ENCODE measurements around the gene ARX.

ARX gene

DNA sequence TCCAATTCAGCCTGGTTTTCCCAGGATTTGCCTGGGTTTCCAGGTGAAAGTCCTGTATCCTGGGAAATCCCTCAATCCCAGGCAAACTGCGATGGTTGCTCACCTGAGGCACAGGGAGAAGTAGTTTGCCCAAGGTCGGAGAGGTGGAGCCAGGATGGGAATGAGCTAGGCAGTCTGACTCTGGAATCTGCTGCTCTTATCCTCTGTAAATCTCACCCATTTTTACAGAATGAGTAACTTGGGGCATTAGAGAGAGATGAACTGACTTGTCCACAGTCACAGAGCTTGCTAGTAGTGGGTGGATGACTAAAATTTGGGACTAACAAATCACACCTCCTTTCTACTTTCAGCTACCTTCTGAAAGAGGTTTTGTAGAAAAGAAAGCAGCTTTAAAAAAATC lies 9.8 kb upstream of the ARX start:
- Histone ChIP-seq H3K9ac (ENCODE audit: low read length) (no peak overlapping the region), H3K4me3 (ENCODE audit: low read depth, low read length, poor library complexity, severe bottlenecking) (no peak overlapping the region), H3K9me2 (ENCODE audit: low read depth, low read length) (no peaks in the 10 kb centered on the region), H4K20me1 (ENCODE audit: insufficient read depth, low read length) (no peaks in the 10 kb centered on the region), H3K9me3 (ENCODE audit: low read length) (no peaks in the 10 kb centered on the region), H3F3A (ENCODE audit: insufficient read depth, low read length) (no peaks in the 10 kb centered on the region), H3K4me2 (ENCODE audit: low read length) (no peak overlapping the region), H3K79me2 (ENCODE audit: insufficient read depth, low read length) (no peaks in the 10 kb centered on the region), H3K27me3 (ENCODE audit: insufficient read depth, low read length) (no peaks in the 10 kb centered on the region), H3K4me1 (ENCODE audit: insufficient read depth, low read length, severe bottlenecking) (peaks cover 4% of the 10 kb centered on the region), H3K27ac (ENCODE audit: low read depth, low read length, poor library complexity, severe bottlenecking) (no peak overlapping the region), H3K36me3 (ENCODE audit: insufficient read depth, low read length) (no peaks in the 10 kb centered on the region), H2AFZ (ENCODE audit: low read length) (no peak overlapping the region)
- TF ChIP-seq EZH2 (IDR thresholded peaks at IDR 0.05; ENCODE audit: borderline replicate concordance, low read length) (no peak), CTCF (IDR thresholded peaks at IDR 0.05; ENCODE audit: low read length) (no peak)

DNA sequence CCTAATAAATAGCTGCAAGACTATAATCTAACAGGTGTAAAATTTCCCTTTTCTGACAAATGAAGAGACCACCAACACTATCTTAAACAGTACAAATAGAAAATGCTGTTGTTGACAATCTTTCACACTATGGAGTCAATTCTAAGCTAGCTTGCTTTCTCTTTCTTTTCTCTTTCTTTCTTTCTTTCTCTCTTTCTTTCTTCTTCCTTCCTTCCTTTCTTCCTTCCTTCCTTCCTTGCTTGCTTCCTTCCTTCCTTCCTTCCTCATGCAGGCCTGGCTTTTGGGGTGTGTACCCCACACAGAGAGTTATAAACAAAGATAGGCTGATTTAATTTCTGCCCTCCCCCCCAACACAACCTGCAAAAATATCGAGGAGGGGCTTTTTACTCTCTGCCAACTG lies 8.1 kb upstream of the ARX start:
- TF ChIP-seq EZH2 (IDR thresholded peaks at IDR 0.05; ENCODE audit: borderline replicate concordance, low read length) (no peak), CTCF (IDR thresholded peaks at IDR 0.05; ENCODE audit: low read length) (no peak)
- Histone ChIP-seq H3K27me3 (ENCODE audit: insufficient read depth, low read length) (no peaks in the 10 kb centered on the region), H3K9me3 (ENCODE audit: low read length) (no peaks in the 10 kb centered on the region), H3K36me3 (ENCODE audit: insufficient read depth, low read length) (no peaks in the 10 kb centered on the region), H3K9ac (ENCODE audit: low read length) (no peak overlapping the region), H3F3A (ENCODE audit: insufficient read depth, low read length) (no peaks in the 10 kb centered on the region), H3K4me2 (ENCODE audit: low read length) (no peak overlapping the region), H3K4me3 (ENCODE audit: low read depth, low read length, poor library complexity, severe bottlenecking) (no peak overlapping the region), H3K4me1 (ENCODE audit: insufficient read depth, low read length, severe bottlenecking) (peaks cover 10% of the 10 kb centered on the region), H2AFZ (ENCODE audit: low read length) (no peak overlapping the region), H3K27ac (ENCODE audit: low read depth, low read length, poor library complexity, severe bottlenecking) (no peak overlapping the region), H3K9me2 (ENCODE audit: low read depth, low read length) (no peaks in the 10 kb centered on the region), H4K20me1 (ENCODE audit: insufficient read depth, low read length) (no peaks in the 10 kb centered on the region), H3K79me2 (ENCODE audit: insufficient read depth, low read length) (no peaks in the 10 kb centered on the region)

DNA sequence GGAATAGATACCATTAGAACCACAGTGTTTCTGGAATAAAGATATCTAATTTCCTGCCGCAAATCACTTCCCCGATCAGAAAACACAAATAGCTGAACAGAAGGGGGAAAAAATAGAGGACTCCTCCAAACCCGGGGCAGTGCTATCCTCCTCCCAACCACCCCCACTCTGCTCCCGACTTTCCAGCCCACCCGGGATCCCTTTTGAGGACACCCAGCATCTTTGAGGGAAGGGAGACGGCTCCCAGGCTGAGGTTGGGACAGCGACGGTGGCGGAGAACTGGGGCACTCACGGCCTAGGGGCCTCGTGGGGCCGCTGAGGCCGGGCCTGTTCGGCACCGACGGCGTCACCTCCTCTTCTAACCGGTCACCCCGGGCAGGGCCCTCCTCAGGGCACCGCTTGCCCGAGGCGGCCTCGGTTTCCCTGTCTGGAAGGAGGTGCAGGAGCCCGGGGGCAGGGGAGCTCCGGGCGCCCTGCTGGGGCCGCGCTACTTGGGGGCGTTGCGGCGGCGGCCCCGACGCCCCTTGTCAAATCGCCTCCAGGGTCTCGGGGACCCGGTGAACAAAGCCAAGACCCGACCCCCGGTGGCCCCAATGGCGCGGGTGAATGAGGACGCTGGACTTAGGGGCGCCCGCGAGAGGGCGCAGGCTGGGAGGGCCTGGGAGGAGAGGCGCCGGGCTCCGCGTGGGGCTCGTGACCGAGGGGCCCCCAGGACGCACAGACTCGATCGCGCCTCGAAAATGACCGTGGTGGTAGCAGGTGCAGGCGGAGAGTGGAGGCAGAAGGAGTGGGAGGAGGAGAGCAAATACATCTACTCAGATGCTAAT lies 6.9 kb upstream of the ARX start:
- TF ChIP-seq CTCF (IDR thresholded peaks at IDR 0.05; ENCODE audit: low read length) (no peak), EZH2 (IDR thresholded peaks at IDR 0.05; ENCODE audit: borderline replicate concordance, low read length) (no peak)
- H3K9ac ChIP-seq (ENCODE audit: low read length): no peak overlapping the region
- no peaks in the 10 kb centered on the region for H3K79me2 ChIP-seq (ENCODE audit: insufficient read depth, low read length)
- H3K27me3 ChIP-seq (ENCODE audit: insufficient read depth, low read length): no peaks in the 10 kb centered on the region
- H3F3A ChIP-seq (ENCODE audit: insufficient read depth, low read length): no peaks in the 10 kb centered on the region
- no peaks in the 10 kb centered on the region for H3K36me3 ChIP-seq (ENCODE audit: insufficient read depth, low read length)
- no peaks in the 10 kb centered on the region for H3K9me2 ChIP-seq (ENCODE audit: low read depth, low read length)
- H3K27ac ChIP-seq (ENCODE audit: low read depth, low read length, poor library complexity, severe bottlenecking): no peak overlapping the region
- no peak overlapping the region for H3K4me3 ChIP-seq (ENCODE audit: low read depth, low read length, poor library complexity, severe bottlenecking)
- H3K4me1 ChIP-seq (ENCODE audit: insufficient read depth, low read length, severe bottlenecking): peaks cover 10% of the 10 kb centered on the region
- H3K4me2 ChIP-seq (ENCODE audit: low read length): no peak overlapping the region
- H4K20me1 ChIP-seq (ENCODE audit: insufficient read depth, low read length): no peaks in the 10 kb centered on the region
- H2AFZ ChIP-seq (ENCODE audit: low read length): no peak overlapping the region
- no peaks in the 10 kb centered on the region for H3K9me3 ChIP-seq (ENCODE audit: low read length)

Measured in OCI-LY1 (cell line).